K562 (cell line): Measurements from ENCODE around the gene SCAMP5. TPM values are rescaled to one million over a fixed set of nuclear protein-coding genes. Genes with fewer than 3 reads are reported as not detected.

ENCODE experiments used
- ATAC-seq: fragments of 200-7000 bp; cut with Tn5 transposase; 3 replicates; pipeline ENCODE4 v1.9.1; 2020; ENCODE audit warnings: moderate library complexity
- BruUV-seq: library from RNA; stranded (reverse); fragments of 400-500 nt; replicated peaks from 2 replicates; lab custom pipeline; 2021; lab: Mats Ljungman, UMichigan
- CTCF ChIA-PET: fragments of 300-600 bp; formaldehyde crosslinking; extraction: SDS; loops from one replicate; lab custom pipeline; 2021; ENCODE audit warnings: low intra/inter-chr PET ratio; lab: Yijun Ruan, JAX
- POLR2A ChIA-PET: fragments of 300-600, 350-650 bp; sonication (Branson Sonifier 250); formaldehyde crosslinking; extraction: SDS; loops from one replicate; lab custom pipeline; 2021; ENCODE audit warnings: antibody characterized with exemption, inconsistent platforms; lab: Yijun Ruan, JAX
- DNase-seq, 4 experiments: peaks; one replicate each; pipeline versions ENCODE4 v3.0.0 to v3.0.0-alpha.2; 2011 to 2018; ENCODE audit warnings: low spot score in 3 of 4, mixed read lengths in 3 of 4; ENCODE audit errors: extremely low read depth in 1 of 4
- FAIRE-seq: peaks from 2 replicates; lab custom pipeline; 2011; peaks lifted over from hg19 to GRCh38; lab: Jason Lieb, UNC
- H2AFZ ChIP-seq: 2 replicates; pipeline ENCODE4 v1.6.0; 2011; ENCODE audit warnings: low read depth, low read length, control low read depth, inconsistent platforms
- H3K27ac ChIP-seq: fragments of 200-600 bp; 3 replicates; pipeline ENCODE4 v1.8.0; 2011; ENCODE audit warnings: low read depth, mild to moderate bottlenecking, control low read depth, inconsistent platforms, low read length, moderate library complexity, mixed read lengths; ENCODE audit errors: extremely low read depth
- H3K27me3 ChIP-seq, 2 experiments: fragments of 300-600 bp in 1 of 2; 2 replicates in 1 of 2; 3 replicates in 1 of 2; pipeline versions ENCODE4 v1.6.0 to v1.8.0; 2011; ENCODE audit warnings: inconsistent platforms in 2 of 2, low read length in 2 of 2, mild to moderate bottlenecking in 1 of 2, mixed read lengths in 1 of 2, moderate library complexity in 1 of 2; ENCODE audit not compliant: control insufficient read depth in 2 of 2, insufficient read depth in 2 of 2
- H3K36me3 ChIP-seq: fragments of 300-600 bp; 3 replicates; pipeline ENCODE4 v1.8.0; 2011; ENCODE audit warnings: mild to moderate bottlenecking, low read length, inconsistent platforms; ENCODE audit not compliant: control insufficient read depth, insufficient read depth
- H3K4me1 ChIP-seq, 2 experiments: fragments of 200-600 bp in 1 of 2; replicated peaks in 1 of 2; 2 replicates in 1 of 2; 3 replicates in 1 of 2; pipeline versions ENCODE4 v1.5.1 to v1.8.0; 2011; ENCODE audit warnings: inconsistent platforms in 2 of 2, low read length in 2 of 2, mild to moderate bottlenecking in 1 of 2, mixed read lengths in 1 of 2, moderate library complexity in 1 of 2; ENCODE audit not compliant: control insufficient read depth in 2 of 2, insufficient read depth in 2 of 2
- H3K4me2 ChIP-seq: 2 replicates; pipeline ENCODE4 v1.6.1; 2011; ENCODE audit warnings: low read length, control low read depth, inconsistent platforms, mixed read lengths; ENCODE audit not compliant: insufficient read depth
- H3K4me3 ChIP-seq: fragments of 200-600 bp; sonication (generic), shearing (Covaris generic); 2 replicates; pipeline ENCODE4 v1.5.1; 2016; ENCODE audit warnings: control low read depth, inconsistent platforms
- H3K79me2 ChIP-seq: fragments of 200-600 bp; 3 replicates; pipeline ENCODE4 v1.8.0; 2011; ENCODE audit warnings: low read length, inconsistent platforms; ENCODE audit not compliant: control insufficient read depth, insufficient read depth
- H3K9ac ChIP-seq, 2 experiments: 2 replicates each; pipeline versions ENCODE4 v1.6.0 to v1.6.1; 2011; ENCODE audit warnings: low read depth in 2 of 2, low read length in 2 of 2, control low read depth in 1 of 2, inconsistent platforms in 1 of 2, mild to moderate bottlenecking in 1 of 2, mixed read lengths in 1 of 2; ENCODE audit not compliant: insufficient read depth in 1 of 2
- H3K9me1 ChIP-seq: one replicate; pipeline ENCODE4 v1.6.0; 2011; ENCODE audit warnings: inconsistent platforms, mild to moderate bottlenecking, low read length, moderate library complexity; ENCODE audit not compliant: control insufficient read depth, insufficient read depth
- H3K9me3 ChIP-seq: replicated peaks from 2 replicates; pipeline ENCODE4 v1.5.1; 2011; ENCODE audit warnings: low read depth, low read length, inconsistent platforms; ENCODE audit not compliant: control insufficient read depth, insufficient read depth
- H4K20me1 ChIP-seq: replicated peaks from 2 replicates; pipeline ENCODE4 v1.6.1; 2011; ENCODE audit warnings: low read length, inconsistent platforms, mixed read lengths; ENCODE audit not compliant: control insufficient read depth, insufficient read depth
- DEAF1 ChIP-seq: fragments of 450-650 bp; formaldehyde crosslinking; IDR thresholded peaks from 2 replicates; pipeline ENCODE4 v1.4.0; 2020; ENCODE audit warnings: mild to moderate bottlenecking, moderate library complexity
- E2F1 ChIP-seq: sonication (generic); formaldehyde crosslinking; IDR thresholded peaks from 2 replicates; pipeline ENCODE4 v1.8.1; 2023; ENCODE audit warnings: mild to moderate bottlenecking, missing genetic modification reagents, moderate library complexity
- E4F1 ChIP-seq: fragments of 250-450 bp; sonication (Bioruptor Pico); IDR thresholded peaks from 2 replicates; pipeline ENCODE4 v1.5.0; 2021; ENCODE audit warnings: mild to moderate bottlenecking, borderline replicate concordance
- HNRNPL ChIP-seq: fragments of 200-400 bp; formaldehyde crosslinking; IDR thresholded peaks from 2 replicates; pipeline ENCODE4 v1.6.1; 2017; ENCODE audit warnings: low read depth, mild to moderate bottlenecking, low read length
- MCM5 ChIP-seq: fragments of 450-650 bp; IDR thresholded peaks from 2 replicates; pipeline ENCODE4 v1.6.1; 2016; ENCODE audit warnings: low read depth
- MLX ChIP-seq, 2 experiments: fragments of 450-650 bp in 1 of 2; sonication (generic) in 1 of 2; formaldehyde crosslinking; conservative IDR thresholded peaks; 2 replicates each; pipeline versions ENCODE4 v1.4.0 to v1.8.1; 2020 to 2022; ENCODE audit warnings: mild to moderate bottlenecking in 1 of 2, missing genetic modification reagents in 1 of 2
- NFIC ChIP-seq: fragments of 450-650 bp; IDR thresholded peaks from 2 replicates; pipeline ENCODE4 v1.6.1; 2017; ENCODE audit warnings: mild to moderate bottlenecking, inconsistent platforms
- POLR2AphosphoS5 ChIP-seq: IDR thresholded peaks from 2 replicates; pipeline ENCODE4 v1.6.1; 2011; ENCODE audit warnings: mild to moderate bottlenecking, low read depth, low read length, moderate library complexity; ENCODE audit not compliant: control insufficient read depth, insufficient read depth
- SAFB2 ChIP-seq: fragments of 200-400 bp; formaldehyde crosslinking; IDR thresholded peaks from 2 replicates; pipeline ENCODE4 v1.6.1; 2018; ENCODE audit warnings: borderline replicate concordance, low read length, low read depth, moderate library complexity; ENCODE audit not compliant: severe bottlenecking
- TFAM ChIP-seq: fragments of 250-450 bp; sonication (Bioruptor Pico); conservative IDR thresholded peaks from 2 replicates; pipeline ENCODE4 v1.5.0; 2021; ENCODE audit warnings: mild to moderate bottlenecking, moderate library complexity
- ZBTB34 ChIP-seq: fragments of 250-450 bp; sonication (Bioruptor Pico); IDR thresholded peaks from 2 replicates; pipeline ENCODE4 v1.8.0; 2021; ENCODE audit warnings: mild to moderate bottlenecking, moderate library complexity
- ZNF324 ChIP-seq: fragments of 250-450 bp; sonication (Bioruptor Pico); IDR thresholded peaks from 2 replicates; pipeline ENCODE4 v1.4.0; 2020; ENCODE audit warnings: mild to moderate bottlenecking
- WGBS: fragments of 100-300 bp; shearing (Covaris generic); methylation state at CpG from one replicate; pipeline ENCODE4 v1.1.6; 2016; ENCODE audit warnings: low coverage, mixed read lengths; ENCODE audit not compliant: insufficient coverage; ENCODE audit errors: missing lambda C conversion rate; 5-methylcytosine and 5-hydroxymethylcytosine counted together
- in situ Hi-C: fragments of 300-500 bp; cut with MboI; formaldehyde crosslinking; loops from 4 replicates; pipeline ENCODE4 v1.15.0; 2018; ENCODE audit warnings: inconsistent platforms, mixed read lengths
- intact Hi-C: fragments of 100-400 bp; cut with micrococcal nuclease; formaldehyde crosslinking; loops from 2 replicates; pipeline ENCODE4 v1.14.2; 2022
- polyA plus RNA-seq, 8 experiments: library from polyadenylated mRNA; depleted of rRNA in 4 of 8; stranded (reverse) in 5 of 8; unstranded in 3 of 8; fragments of >200 nt; fragmentation: Nextera tagmentation in 2 of 8; fragmentation: Illumina TruSeq in 1 of 8; extraction: Ambion mirVana in 2 of 8; extraction: Trizol in 1 of 8; gene quantifications; 2 replicates each; pipeline versions ENCODE4 v1.2.1 to v1.2.3, GENCODE V29; 2011 to 2014; ENCODE audit warnings: inconsistent platforms in 1 of 8, missing spikeins in 1 of 8
- total RNA-seq, 7 experiments: library from RNA; depleted of rRNA in 6 of 7; stranded (reverse); fragments of >200 nt in 6 of 7; fragmentation: Illumina TruSeq in 2 of 7; extraction: Trizol in 2 of 7; gene quantifications; 2 replicates each; pipeline versions ENCODE4 v1.2.1 to v1.2.3, GENCODE V29; 2011 to 2021; ENCODE audit warnings: low replicate concordance in 1 of 7

The SCAMP5 gene
- total and polyA plus RNA-seq, 9 of the 15 experiments (the other 6 are each of a cell fraction or from before 2014, with no cell fraction given), result 0.09 to 0.29 (median 0.19) TPM; not detected in 5

- FAIRE-seq (no peak), ATAC-seq (no peak), DNase-seq (no peak)
- whole genome bisulfite sequencing, result 74% methylated on average over 7 of the region's 7 CpGs
- ChIA-PET CTCF (interaction anchor here (0.5 kb wide), 1 partner anchor 22 kb away, joined by 4 read pairs; no protein-coding TSS in a partner anchor), POLR2A (interaction anchor here (0.9 to 1.6 kb wide), 4 partner anchors 9 to 12 kb away, joined by 4 to 5 read pairs (median 5); no protein-coding TSS in a partner anchor)
- H3K9me1 ChIP-seq, result no peaks in the 10 kb centered on the region
- no peak overlapping the region for H3K4me2 ChIP-seq
- H3K79me2 ChIP-seq, result no peaks in the 10 kb centered on the region
- no peaks in the 10 kb centered on the region for H3K27me3 ChIP-seq
- no peaks in the 10 kb centered on the region for H3K9me3 ChIP-seq
- TF ChIP-seq POLR2AphosphoS5, result no peak
- no peak for TF ChIP-seq HNRNPL
- no peak for TF ChIP-seq DEAF1 (CRISPR knock-in tag)
- no peak for TF ChIP-seq NFIC
- no peak for TF ChIP-seq ZNF324 (CRISPR knock-in tag)
- no peak for TF ChIP-seq ZBTB34
- no peak for TF ChIP-seq TFAM (CRISPR knock-in tag)
- no peak for TF ChIP-seq MLX (CRISPR knock-in tag; conservative IDR thresholded peaks at IDR 0.05)
- no peak for TF ChIP-seq E2F1 (CRISPR knock-in tag)
- TF ChIP-seq E4F1 (CRISPR knock-in tag), result no peak
- no peak for TF ChIP-seq SAFB2
- TF ChIP-seq MCM5, result no peak
- H3K4me1 ChIP-seq, result peaks cover 0 to 11% of the 10 kb centered on the region in 2 experiments; a peak in 4 of 5 replicates
- H3K36me3 ChIP-seq, result peaks cover 2% of the 10 kb centered on the region; the same call in 1 of the 3 replicates
- H3K27ac ChIP-seq, result no peak overlapping the region
- no peak overlapping the region for H2AFZ ChIP-seq
- BruUV-seq, result no TSS peak
- in situ Hi-C loops, result no loop called here
- no peak overlapping the region for H3K4me3 ChIP-seq
- H4K20me1 ChIP-seq, result no peaks in the 10 kb centered on the region
- no peak overlapping the region for H3K9ac ChIP-seq
- intact Hi-C loops, result no loop called here
Measured at GRCh38 chr15:75053748-75054125, 58.4 kb downstream of the SCAMP5 start.
